CD4-positive, alpha-beta memory T cell (primary cell): ENCODE data around the gene NKAP. TPM values are rescaled to one million over a fixed set of nuclear protein-coding genes. Genes with fewer than 3 reads are reported as not detected.
"Not testable (repeated sequence)": the region's sequence is repeated elsewhere in the genome, so short reads cannot be mapped to it uniquely, and the experiment has no call there.

Experiments
- CTCF ChIA-PET: fragments of 350-600 bp; sonication (Branson Sonifier 250); formaldehyde crosslinking; loops from one replicate; lab custom pipeline; 2021; ENCODE audit warnings: inconsistent platforms; ENCODE audit not compliant: partially characterized antibody; lab: Charles Lee
- POLR2A ChIA-PET: fragments of 350-600 bp; sonication (Branson Sonifier 250); formaldehyde crosslinking; loops from one replicate; lab custom pipeline; 2021; ENCODE audit not compliant: partially characterized antibody; lab: Charles Lee
- DNase-seq, 5 donors: peaks; one replicate each; pipeline versions ENCODE4 v3.0.0 to v3.0.0-alpha.2; 2020 to 2022; ENCODE audit warnings: mixed read lengths in 1 of 5
- H3K27ac ChIP-seq: one replicate; pipeline ENCODE4 v1.7.0; 2013; ENCODE audit warnings: low read depth, low read length
- H3K27me3 ChIP-seq: 2 replicates; pipeline ENCODE4 v1.7.0; 2013; ENCODE audit warnings: mild to moderate bottlenecking, low read length, moderate library complexity; ENCODE audit not compliant: insufficient read depth
- H3K36me3 ChIP-seq: 2 replicates; pipeline ENCODE4 v1.7.0; 2013; ENCODE audit warnings: mild to moderate bottlenecking, low read length, moderate library complexity; ENCODE audit not compliant: insufficient read depth
- H3K4me1 ChIP-seq: 2 replicates; pipeline ENCODE4 v1.7.0; 2013; ENCODE audit warnings: mild to moderate bottlenecking, low read length, moderate library complexity; ENCODE audit not compliant: insufficient read depth
- H3K4me3 ChIP-seq, 2 donors: one replicate each; pipeline ENCODE4 v1.7.0; 2013; ENCODE audit warnings: low read length in 2 of 2, mild to moderate bottlenecking in 1 of 2
- H3K9me3 ChIP-seq, 2 donors: one replicate each; pipeline ENCODE4 v1.7.0; 2013; ENCODE audit warnings: low read length in 2 of 2, control low read depth in 1 of 2; ENCODE audit not compliant: control insufficient read depth in 1 of 2
- H3K27ac Mint-ChIP-seq, 7 donors: one replicate each; pipeline ENCODE4 v1.8.0; 2020 to 2021; ENCODE audit warnings: mixed read lengths in 7 of 7, mild to moderate bottlenecking in 6 of 7, inconsistent platforms in 3 of 7, moderate library complexity in 3 of 7
- H3K27me3 Mint-ChIP-seq, 2 donors: one replicate each; pipeline ENCODE4 v1.8.0; 2020 to 2021; ENCODE audit warnings: mixed read lengths in 2 of 2
- H3K36me3 Mint-ChIP-seq, 2 donors: one replicate each; pipeline ENCODE4 v1.8.0; 2020 to 2021; ENCODE audit warnings: mixed read lengths in 2 of 2, inconsistent platforms in 1 of 2, mild to moderate bottlenecking in 1 of 2
- H3K4me1 Mint-ChIP-seq, 4 donors: one replicate each; pipeline ENCODE4 v1.8.0; 2020 to 2021; ENCODE audit warnings: mixed read lengths in 4 of 4, mild to moderate bottlenecking in 1 of 4
- H3K4me3 Mint-ChIP-seq, 8 donors: one replicate each; pipeline ENCODE4 v1.8.0; 2020 to 2021; ENCODE audit warnings: mixed read lengths in 8 of 8, mild to moderate bottlenecking in 7 of 8, moderate library complexity in 6 of 8, inconsistent platforms in 3 of 8
- H3K9me3 Mint-ChIP-seq, 8 donors: one replicate each; pipeline ENCODE4 v1.8.0; 2020 to 2021; ENCODE audit warnings: mixed read lengths in 8 of 8, mild to moderate bottlenecking in 5 of 8, inconsistent platforms in 3 of 8, moderate library complexity in 1 of 8
- intact Hi-C: fragments of 100-400 bp; cut with micrococcal nuclease; formaldehyde crosslinking; loops from one replicate; pipeline ENCODE4 v1.15.1; 2023
- polyA plus RNA-seq, 2 donors: library from polyadenylated mRNA; unstranded; fragments of 300-500 nt; fragmentation: Illumina TruSeq; gene quantifications; one replicate each; pipeline ENCODE4 v1.2.3, GENCODE V29; 2021
- total RNA-seq, 2 experiments: library from RNA; stranded (reverse); gene quantifications; one replicate each; pipeline ENCODE4 v1.2.3, GENCODE V29; 2021

Gene NKAP
- total and polyA plus RNA-seq, 4 experiments from 2014 or later = 1.4 to 15.9 (median 10.1) TPM

DNA sequence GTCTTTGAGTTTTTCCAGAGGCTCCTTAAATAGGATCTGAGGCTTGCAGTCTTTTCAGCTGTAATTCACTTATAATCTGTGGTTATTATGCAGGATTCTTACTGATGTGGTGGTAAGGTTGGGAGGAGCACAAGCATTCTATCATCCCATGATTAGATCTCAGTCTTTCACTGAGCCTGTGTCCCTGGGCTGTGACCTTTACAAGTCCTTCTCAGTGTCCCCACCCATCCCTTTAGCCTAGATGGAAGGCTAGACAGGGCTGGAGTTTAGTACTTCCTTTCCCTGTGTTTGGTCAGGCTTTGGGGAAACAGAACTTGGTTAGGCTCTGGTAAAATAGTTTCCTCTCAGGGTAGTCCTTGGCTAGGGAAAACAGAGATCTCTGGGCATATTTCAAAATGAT, 17.1 kb upstream of the NKAP start:
- no peaks in the 10 kb centered on the region for H3K36me3 Mint-ChIP-seq
- Histone ChIP-seq H3K27ac (no peak overlapping the region), H3K36me3 (no peaks in the 10 kb centered on the region), H3K4me1 (no peaks in the 10 kb centered on the region), H3K9me3 (no peaks in the 10 kb centered on the region), H3K4me3 (no peak overlapping the region), H3K27me3 (no peaks in the 10 kb centered on the region)
- DNase-seq = no peak
- peaks cover 0 to 8% (median 4%) of the 10 kb centered on the region in 8 donors for H3K9me3 Mint-ChIP-seq
- H3K27me3 Mint-ChIP-seq = peaks cover 9 to 15% of the 10 kb centered on the region in 2 donors
- peaks cover 4 to 11% (median 7%) of the 10 kb centered on the region in 4 donors for H3K4me1 Mint-ChIP-seq
- ChIA-PET CTCF (no interaction called here), POLR2A (no interaction called here)
- intact Hi-C loops = no loop called here
- H3K27ac Mint-ChIP-seq = no peak overlapping the region
- H3K4me3 Mint-ChIP-seq = no peak overlapping the region

DNA sequence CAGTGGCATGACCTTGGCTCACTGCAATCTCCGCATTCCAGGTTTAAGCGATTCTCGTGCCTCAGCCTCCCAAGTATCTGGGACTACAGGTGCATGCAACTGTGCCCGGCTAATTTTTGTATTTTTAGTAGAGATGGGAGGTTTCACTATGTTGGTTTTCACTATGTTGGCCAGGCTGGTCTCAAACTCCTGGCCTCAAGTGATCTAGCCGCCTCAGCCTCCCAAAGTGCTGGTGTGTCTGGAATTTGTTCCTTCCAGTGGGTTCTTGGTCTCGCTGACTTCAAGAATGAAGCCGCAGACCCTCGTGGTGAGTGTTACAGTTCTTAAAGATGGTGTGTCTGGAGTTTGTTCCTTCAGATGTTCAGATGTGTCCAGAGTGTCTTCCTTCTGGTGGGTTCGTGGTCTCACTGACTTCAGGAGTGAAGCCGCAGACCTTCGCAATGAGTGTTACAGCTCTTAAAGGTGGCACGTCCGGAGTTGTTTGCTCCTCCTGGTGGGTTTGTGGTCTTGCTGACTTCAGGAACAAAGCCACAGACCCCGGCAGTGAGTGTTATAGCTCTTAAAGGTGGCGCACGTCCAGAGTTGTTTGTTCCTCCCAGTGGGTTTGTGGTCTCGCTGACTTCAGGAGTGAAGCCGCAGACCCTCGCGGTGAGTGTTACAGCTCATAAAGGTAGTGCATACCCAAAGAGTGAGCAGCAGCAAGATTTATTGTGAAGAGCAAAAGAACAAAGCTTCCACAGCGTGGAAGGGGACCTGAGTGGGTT, 12.4 kb upstream of the NKAP start:
- H3K27me3 ChIP-seq, H3K36me3 ChIP-seq, H3K36me3 Mint-ChIP-seq, H3K9me3 Mint-ChIP-seq, H3K27ac ChIP-seq, H3K9me3 ChIP-seq, POLR2A ChIA-PET, intact Hi-C loops, H3K4me1 ChIP-seq, H3K4me3 ChIP-seq: not testable (repeated sequence)
- CTCF ChIA-PET = interaction anchor here (0.6 kb wide), 1 partner anchor 10 kb away, joined by 3 read pairs; no protein-coding TSS in a partner anchor
- Mint-ChIP-seq H3K4me1 (peaks cover 5 to 11% (median 7%) of the 10 kb centered on the region in 4 donors), H3K27me3 (peaks cover 4 to 16% of the 10 kb centered on the region in 2 donors), H3K27ac (peak overlapping the region in 3 of 7 donors; percentile 10 to 64 (median 47)), H3K4me3 (peak overlapping the region in 6 of 8 donors; percentile 11 to 64 (median 38))
- DNase-seq = peak; percentile 43 to 60 (median 44)

DNA sequence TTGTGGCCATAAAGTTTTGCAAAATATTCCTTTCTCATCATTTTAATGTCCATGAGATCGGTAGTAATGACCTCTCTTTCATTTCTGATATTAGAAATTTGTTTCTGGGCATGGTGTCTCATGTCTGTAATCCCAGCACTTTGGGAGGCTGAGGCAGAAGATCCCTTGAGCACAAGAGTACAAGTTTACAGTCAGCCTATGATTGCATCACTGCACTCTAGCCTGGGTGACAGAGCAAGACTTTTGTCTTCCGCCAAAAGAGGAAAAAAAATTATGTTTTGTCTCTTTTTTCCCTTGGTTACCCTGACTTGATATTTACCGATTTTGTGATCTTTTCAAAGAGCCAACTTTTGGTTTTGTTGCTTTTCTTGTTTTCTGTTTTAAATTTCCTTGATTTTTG, 10.8 kb upstream of the NKAP start:
- Mint-ChIP-seq H3K9me3 (peaks cover 0 to 7% (median 3%) of the 10 kb centered on the region in 8 donors), H3K27ac (no peak overlapping the region), H3K36me3 (no peaks in the 10 kb centered on the region), H3K27me3 (peaks cover 2 to 7% of the 10 kb centered on the region in 2 donors), H3K4me3 (no peak overlapping the region), H3K4me1 (peaks cover 5 to 11% (median 7%) of the 10 kb centered on the region in 4 donors)
- intact Hi-C loops = no loop called here
- ChIA-PET CTCF (no interaction called here), POLR2A (interaction anchor here (0.5 kb wide), 1 partner anchor 9 kb away, joined by 3 read pairs; no protein-coding TSS in a partner anchor)
- H3K4me1 ChIP-seq = no peaks in the 10 kb centered on the region
- H3K9me3 ChIP-seq = no peaks in the 10 kb centered on the region
- H3K27ac ChIP-seq = no peak overlapping the region
- no peak overlapping the region for H3K4me3 ChIP-seq
- no peaks in the 10 kb centered on the region for H3K27me3 ChIP-seq
- H3K36me3 ChIP-seq = no peaks in the 10 kb centered on the region
- no peak for DNase-seq

DNA sequence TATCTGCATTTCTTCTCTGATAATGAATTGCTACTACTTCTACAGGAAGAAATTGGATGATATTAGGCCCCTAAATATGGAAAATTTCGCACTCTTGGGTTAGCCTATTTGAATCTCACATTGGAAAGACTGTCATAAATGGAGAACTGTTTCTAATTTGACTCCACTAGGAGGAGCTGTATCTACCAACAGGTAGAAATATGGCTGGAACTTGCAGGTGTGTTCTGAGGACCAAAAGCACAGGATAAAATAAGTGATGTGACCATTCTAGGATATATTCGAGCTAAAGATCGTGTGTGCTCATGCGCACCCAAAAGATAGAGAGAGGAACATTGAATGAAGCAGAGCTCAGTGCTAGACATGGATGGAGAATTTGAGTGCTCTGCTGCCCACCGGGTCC, 4.8 kb upstream of the NKAP start:
- Histone ChIP-seq H3K36me3 (no peaks in the 10 kb centered on the region), H3K4me3 (no peak overlapping the region), H3K27me3 (peaks cover 4% of the 10 kb centered on the region), H3K9me3 (no peaks in the 10 kb centered on the region), H3K4me1 (peaks cover 4% of the 10 kb centered on the region), H3K27ac (no peak overlapping the region)
- ChIA-PET CTCF (interaction anchor here (1.4 kb wide), 1 partner anchor 32 kb away, joined by 4 read pairs; no protein-coding TSS in a partner anchor), POLR2A (no interaction called here)
- peaks cover 2 to 8% (median 6%) of the 10 kb centered on the region in 4 donors for H3K4me1 Mint-ChIP-seq
- no peak for DNase-seq
- no peak overlapping the region for H3K27ac Mint-ChIP-seq
- no peaks in the 10 kb centered on the region for H3K36me3 Mint-ChIP-seq
- peaks cover 1 to 2% of the 10 kb centered on the region in 2 donors for H3K27me3 Mint-ChIP-seq
- intact Hi-C loops = no loop called here
- peaks cover 0 to 2% (median 0%) of the 10 kb centered on the region in 8 donors for H3K9me3 Mint-ChIP-seq
- H3K4me3 Mint-ChIP-seq = no peak overlapping the region

- intact Hi-C loops = no loop called here
- POLR2A ChIA-PET = no interaction called here
- Histone ChIP-seq H3K4me1 (peaks cover 20% of the 10 kb centered on the region), H3K9me3 (no peaks in the 10 kb centered on the region), H3K27ac (no peak overlapping the region), H3K27me3 (peaks cover 4% of the 10 kb centered on the region), H3K36me3 (no peaks in the 10 kb centered on the region), H3K4me3 (no peak overlapping the region)
- Mint-ChIP-seq H3K4me3 (peak overlapping the region in 1 of 8 donors; percentile 54), H3K27me3 (peaks cover 1 to 2% of the 10 kb centered on the region in 2 donors), H3K4me1 (peaks cover 12 to 29% (median 21%) of the 10 kb centered on the region in 4 donors), H3K36me3 (peaks cover 0 to 7% of the 10 kb centered on the region in 2 donors), H3K27ac (no peak overlapping the region), H3K9me3 (peaks cover 0 to 2% (median 0%) of the 10 kb centered on the region in 8 donors)
- no peak for DNase-seq
- CTCF ChIA-PET = interaction anchor here (0.7 kb wide), 1 partner anchor 10 kb away, joined by 3 read pairs; no protein-coding TSS in a partner anchor
Observed at GRCh38 chrX:119945481-119945880, 1.9 kb upstream of the NKAP start.

DNA sequence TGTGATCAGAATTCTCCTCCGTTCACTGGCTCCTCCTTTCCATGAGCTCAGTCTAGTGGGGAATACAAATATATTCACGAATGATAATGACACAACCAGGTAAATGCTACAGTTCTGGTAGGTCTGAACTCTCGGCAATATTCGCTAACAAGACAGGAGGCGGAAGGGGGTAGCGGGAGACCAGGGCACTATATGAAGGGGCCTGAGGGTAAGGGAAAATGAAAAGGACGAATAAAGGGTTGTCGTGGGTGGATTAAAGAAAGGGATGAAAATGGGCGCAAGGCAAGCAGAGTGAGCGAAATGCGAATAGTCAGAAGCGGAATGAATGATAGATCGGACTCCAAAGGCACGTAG, 743 bp downstream of the NKAP start:
- Mint-ChIP-seq H3K9me3 (no peaks in the 10 kb centered on the region), H3K27ac (peak overlapping the region; percentile 88 to 98 (median 91)), H3K36me3 (peaks cover 0 to 7% of the 10 kb centered on the region in 2 donors), H3K27me3 (no peaks in the 10 kb centered on the region), H3K4me1 (peaks cover 10 to 29% (median 20%) of the 10 kb centered on the region in 4 donors), H3K4me3 (peak overlapping the region; percentile 89 to 97 (median 92))
- Histone ChIP-seq H3K9me3 (no peaks in the 10 kb centered on the region), H3K4me3 (peak overlapping the region; percentile 57 to 73), H3K36me3 (no peaks in the 10 kb centered on the region), H3K27ac (peak overlapping the region; percentile 93), H3K4me1 (peaks cover 20% of the 10 kb centered on the region), H3K27me3 (no peaks in the 10 kb centered on the region)
- no peak for DNase-seq
- ChIA-PET CTCF (interaction anchor here (1.5 kb wide), 1 partner anchor 11 kb away, joined by 3 read pairs; no protein-coding TSS in a partner anchor), POLR2A (interaction anchor here (0.7 to 2.5 kb wide), 6 partner anchors 11 to 543 kb away, joined by 3 to 10 read pairs (median 4); partner anchors contain the start of genes NDUFA1, RNF113A and RPL39)
- intact Hi-C loops = loop anchor here (1.0 to 5.0 kb wide), 2 partner anchors 71 to 152 kb away; partner anchors contain the start of genes NDUFA1, RNF113A and RPL39
